Liver (tissue), 9 donors: ENCODE data around the gene SATB2. TPM values are rescaled to one million over a fixed set of nuclear protein-coding genes. Genes with fewer than 3 reads are reported as not detected.

ENCODE experiments used
- DNase-seq: peaks from one replicate; pipeline ENCODE4 v3.0.0-alpha.2; 2017; ENCODE audit warnings: low spot score
- H3K27ac ChIP-seq, 2 donors: one replicate each; pipeline ENCODE4 v1.7.0; 2013; ENCODE audit warnings: inconsistent platforms in 2 of 2, low read length in 2 of 2, control low read depth in 1 of 2, low read depth in 1 of 2, mild to moderate bottlenecking in 1 of 2
- H3K27me3 ChIP-seq, 4 donors: one replicate each; pipeline versions ENCODE4 v1.6.1 to v1.7.0; 2013; ENCODE audit warnings: low read length in 3 of 4, inconsistent platforms in 1 of 4, mild to moderate bottlenecking in 1 of 4, moderate library complexity in 1 of 4; ENCODE audit not compliant: control insufficient read depth in 4 of 4, insufficient read depth in 4 of 4
- H3K36me3 ChIP-seq, 4 donors: one replicate each; pipeline versions ENCODE4 v1.6.1 to v1.7.0; 2013; ENCODE audit warnings: low read length in 3 of 4, mild to moderate bottlenecking in 3 of 4, low read depth in 1 of 4, moderate library complexity in 1 of 4; ENCODE audit not compliant: control insufficient read depth in 4 of 4, insufficient read depth in 3 of 4
- H3K4me1 ChIP-seq, 4 donors: one replicate each; pipeline versions ENCODE4 v1.6.1 to v1.7.0; 2013; ENCODE audit warnings: low read length in 3 of 4, mild to moderate bottlenecking in 3 of 4, moderate library complexity in 1 of 4; ENCODE audit not compliant: control insufficient read depth in 4 of 4, insufficient read depth in 4 of 4
- H3K4me3 ChIP-seq, 3 donors: one replicate each; pipeline versions ENCODE4 v1.6.1 to v1.7.0; 2013; ENCODE audit warnings: low read length in 3 of 3, control low read depth in 1 of 3, low read depth in 1 of 3, mild to moderate bottlenecking in 1 of 3
- H3K9ac ChIP-seq, 2 donors: one replicate each; pipeline ENCODE4 v1.7.0; 2013; ENCODE audit warnings: low read length in 2 of 2, mild to moderate bottlenecking in 2 of 2, moderate library complexity in 2 of 2, control low read depth in 1 of 2, low read depth in 1 of 2
- H3K9me3 ChIP-seq, 4 donors: one replicate each; pipeline versions ENCODE4 v1.6.1 to v1.7.0; 2013; ENCODE audit warnings: low read length in 3 of 4; ENCODE audit not compliant: control insufficient read depth in 4 of 4
- EGR1 ChIP-seq, 2 donors: IDR thresholded peaks; 2 replicates each; pipeline ENCODE4 v1.6.1; 2016 to 2018; ENCODE audit warnings: antibody characterized with exemption in 2 of 2, low read depth in 2 of 2
- FOXA1 ChIP-seq: IDR thresholded peaks from 2 replicates; pipeline ENCODE4 v1.6.1; 2016; ENCODE audit warnings: antibody characterized with exemption
- FOXA2 ChIP-seq: IDR thresholded peaks from 2 replicates; pipeline ENCODE4 v1.6.1; 2016; ENCODE audit warnings: antibody characterized with exemption
- GABPA ChIP-seq, 2 donors: IDR thresholded peaks in 1 of 2; conservative IDR thresholded peaks in 1 of 2; 2 replicates each; pipeline ENCODE4 v1.6.1; 2016; ENCODE audit warnings: antibody characterized with exemption in 2 of 2, mild to moderate bottlenecking in 1 of 2, moderate library complexity in 1 of 2
- HNF4A ChIP-seq, 2 donors: conservative IDR thresholded peaks; 2 replicates each; pipeline ENCODE4 v1.6.1; 2016; ENCODE audit warnings: antibody characterized with exemption in 2 of 2, mild to moderate bottlenecking in 2 of 2
- HNF4G ChIP-seq: IDR thresholded peaks from 2 replicates; pipeline ENCODE4 v1.6.1; 2016; ENCODE audit warnings: antibody characterized with exemption
- JUND ChIP-seq, 2 donors: IDR thresholded peaks; 2 replicates each; pipeline ENCODE4 v1.6.1; 2016; ENCODE audit warnings: antibody characterized with exemption in 2 of 2
- MAX ChIP-seq: IDR thresholded peaks from 2 replicates; pipeline ENCODE4 v1.6.1; 2016; ENCODE audit warnings: antibody characterized with exemption
- NR2F2 ChIP-seq: IDR thresholded peaks from 2 replicates; pipeline ENCODE4 v1.6.1; 2016; ENCODE audit warnings: antibody characterized with exemption
- RAD21 ChIP-seq, 2 donors: IDR thresholded peaks; 2 replicates each; pipeline ENCODE4 v1.6.1; 2016; ENCODE audit warnings: antibody characterized with exemption in 2 of 2, mild to moderate bottlenecking in 2 of 2
- REST ChIP-seq: IDR thresholded peaks from 2 replicates; pipeline ENCODE4 v1.6.1; 2016; ENCODE audit warnings: antibody characterized with exemption, mild to moderate bottlenecking
- RXRA ChIP-seq, 2 donors: IDR thresholded peaks; 2 replicates each; pipeline ENCODE4 v1.6.1; 2017 to 2018; ENCODE audit warnings: antibody characterized with exemption in 2 of 2, mild to moderate bottlenecking in 1 of 2
- SP1 ChIP-seq: IDR thresholded peaks from 2 replicates; pipeline ENCODE4 v1.6.1; 2018; ENCODE audit warnings: antibody characterized with exemption, mild to moderate bottlenecking
- TAF1 ChIP-seq: conservative IDR thresholded peaks from 2 replicates; pipeline ENCODE4 v1.6.1; 2016; ENCODE audit warnings: antibody characterized with exemption, mild to moderate bottlenecking
- YY1 ChIP-seq: IDR thresholded peaks from 2 replicates; pipeline ENCODE4 v1.6.1; 2016; ENCODE audit warnings: antibody characterized with exemption, mild to moderate bottlenecking
- ZBTB33 ChIP-seq: IDR thresholded peaks from 2 replicates; pipeline ENCODE4 v1.6.1; 2016; ENCODE audit warnings: antibody characterized with exemption
- WGBS: extraction: QIAGEN DNeasy Blood & Tissue Kit; methylation state at CpG from one replicate; pipeline ENCODE4 v1.1.7; 2013; 5-methylcytosine and 5-hydroxymethylcytosine counted together
- polyA plus RNA-seq, 2 donors: library from polyadenylated mRNA; stranded (reverse) in 1 of 2; unstranded in 1 of 2; fragments of 200-250 nt in 1 of 2; fragments of >200 nt in 1 of 2; fragmentation: Nextera tagmentation in 1 of 2; extraction: Ambion mirVana in 1 of 2; gene quantifications; one replicate each; pipeline versions ENCODE4 v1.2.1 to v1.2.3, GENCODE V29; 2013 to 2015
- total RNA-seq, 2 donors: library from RNA; depleted of rRNA; stranded (reverse); fragments of >200 nt; gene quantifications; one replicate each; pipeline ENCODE4 v1.2.3, GENCODE V29; 2014
- TF ChIP-seq, protein P1 (sequence below): fragments of 150-350 bp; IDR thresholded peaks from 2 replicates; pipeline ENCODE4 v1.5.1; 2017; ENCODE audit warnings: improper control_type of control experiment, low read depth, low read length; ENCODE audit not compliant: missing input control
- TF ChIP-seq, protein P2 (sequence below): IDR thresholded peaks from 2 replicates; pipeline ENCODE4 v1.6.1; 2016; ENCODE audit warnings: antibody characterized with exemption
- donor health status: healthy.
- donor health status: healthy.
- donor health status: healthy.
- donor health status: healthy.
- donor health status: healthy.

SATB2 gene
- total and polyA plus RNA-seq, 4 donors: 0.19 to 2.3 (median 0.91) TPM

DNA sequence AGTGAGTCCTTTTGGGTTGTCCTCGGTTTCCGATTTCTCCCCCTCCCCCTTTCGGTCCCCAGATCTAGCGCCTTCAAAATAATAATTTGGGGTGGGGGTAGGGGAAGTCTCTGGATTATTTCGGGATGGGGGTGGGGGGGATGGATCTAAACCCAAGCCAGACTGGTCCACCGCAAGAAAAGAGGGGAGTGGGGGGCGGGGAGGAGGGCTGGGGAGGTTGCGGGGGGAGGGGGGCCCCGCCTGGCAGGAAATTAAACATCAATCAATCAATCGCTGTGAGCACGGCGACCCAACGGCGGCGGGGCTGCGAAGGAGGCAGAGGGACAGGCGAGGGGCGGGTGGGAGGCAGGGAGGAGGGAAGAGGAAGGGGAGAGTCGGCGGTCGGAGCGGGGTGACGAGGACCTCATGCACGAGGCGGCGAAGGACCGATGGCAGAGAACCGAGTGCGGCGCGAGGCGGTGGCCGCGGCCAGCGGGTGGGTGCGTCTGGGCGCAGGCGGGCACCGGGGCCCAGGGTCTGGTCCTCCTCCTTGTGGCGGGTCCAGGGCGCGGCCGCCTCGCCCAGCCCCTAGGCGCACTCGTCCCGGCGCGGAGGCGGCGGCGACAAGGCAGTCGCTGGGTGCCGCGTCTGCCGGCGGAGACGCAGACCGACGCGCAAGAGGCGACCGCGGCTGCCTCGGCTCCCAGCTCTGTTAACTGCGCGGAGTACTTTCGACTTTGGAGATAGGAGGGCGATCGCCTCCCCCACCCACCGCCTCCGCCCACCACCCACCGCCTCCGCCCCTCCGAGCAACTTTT is 468 bp upstream of the SATB2 start (continued):
- TF ChIP-seq, protein P1, sequence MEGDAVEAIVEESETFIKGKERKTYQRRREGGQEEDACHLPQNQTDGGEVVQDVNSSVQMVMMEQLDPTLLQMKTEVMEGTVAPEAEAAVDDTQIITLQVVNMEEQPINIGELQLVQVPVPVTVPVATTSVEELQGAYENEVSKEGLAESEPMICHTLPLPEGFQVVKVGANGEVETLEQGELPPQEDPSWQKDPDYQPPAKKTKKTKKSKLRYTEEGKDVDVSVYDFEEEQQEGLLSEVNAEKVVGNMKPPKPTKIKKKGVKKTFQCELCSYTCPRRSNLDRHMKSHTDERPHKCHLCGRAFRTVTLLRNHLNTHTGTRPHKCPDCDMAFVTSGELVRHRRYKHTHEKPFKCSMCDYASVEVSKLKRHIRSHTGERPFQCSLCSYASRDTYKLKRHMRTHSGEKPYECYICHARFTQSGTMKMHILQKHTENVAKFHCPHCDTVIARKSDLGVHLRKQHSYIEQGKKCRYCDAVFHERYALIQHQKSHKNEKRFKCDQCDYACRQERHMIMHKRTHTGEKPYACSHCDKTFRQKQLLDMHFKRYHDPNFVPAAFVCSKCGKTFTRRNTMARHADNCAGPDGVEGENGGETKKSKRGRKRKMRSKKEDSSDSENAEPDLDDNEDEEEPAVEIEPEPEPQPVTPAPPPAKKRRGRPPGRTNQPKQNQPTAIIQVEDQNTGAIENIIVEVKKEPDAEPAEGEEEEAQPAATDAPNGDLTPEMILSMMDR: no peak
- no peak for TF ChIP-seq RXRA (IDR thresholded peaks at IDR 0.05)
- TF ChIP-seq MAX: no peak
- no peak for TF ChIP-seq RAD21 (IDR thresholded peaks at IDR 0.05)
- TF ChIP-seq YY1: no peak
- TF ChIP-seq JUND (IDR thresholded peaks at IDR 0.05): no peak
- no peak for TF ChIP-seq HNF4G

DNA sequence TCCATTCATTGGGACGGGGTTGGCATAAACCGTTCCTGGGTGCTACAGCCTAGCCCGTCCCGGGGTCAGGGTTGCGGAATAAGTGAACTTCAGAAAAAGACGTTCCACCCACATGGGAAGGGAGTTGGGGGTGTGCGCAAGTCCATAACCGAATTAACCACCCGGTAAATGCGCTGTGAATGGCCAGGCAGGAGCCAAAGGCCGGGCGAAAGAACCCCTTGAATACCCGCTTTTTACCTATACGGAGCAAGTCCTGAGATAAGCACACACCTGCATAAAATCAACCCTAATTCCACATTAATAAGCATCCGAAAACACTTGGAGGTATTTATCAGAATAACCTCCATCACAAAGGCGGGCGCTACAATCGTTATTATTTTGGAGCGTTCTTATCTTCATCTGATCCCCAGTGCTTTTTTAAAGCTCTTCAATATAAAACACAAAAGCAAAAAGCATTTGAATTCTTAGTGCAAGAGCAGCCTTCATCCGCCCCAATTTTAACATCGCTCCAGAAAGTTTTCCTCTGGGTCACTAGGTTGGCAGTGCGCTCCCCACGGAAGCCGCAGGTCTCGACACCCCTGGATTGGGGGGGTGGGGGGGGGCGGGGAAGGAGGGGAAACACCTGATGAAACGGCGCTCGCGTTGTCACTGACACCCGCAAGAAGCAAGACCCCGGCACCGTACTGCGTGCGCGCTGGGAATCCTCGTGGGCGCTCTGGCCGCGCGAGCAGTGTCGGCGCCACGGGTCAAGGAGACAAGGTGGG is 1.2 kb downstream of the SATB2 start:
- WGBS: 6% methylated on average over 44 of the region's 44 CpGs
- peak overlapping the region in 2 of 3 donors; percentile 46 to 82 for H3K4me3 ChIP-seq
- H3K4me1 ChIP-seq: peaks cover 16 to 48% (median 26%) of the 10 kb centered on the region in 4 donors
- TF ChIP-seq, protein P2, sequence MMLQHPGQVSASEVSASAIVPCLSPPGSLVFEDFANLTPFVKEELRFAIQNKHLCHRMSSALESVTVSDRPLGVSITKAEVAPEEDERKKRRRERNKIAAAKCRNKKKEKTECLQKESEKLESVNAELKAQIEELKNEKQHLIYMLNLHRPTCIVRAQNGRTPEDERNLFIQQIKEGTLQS: no peak
- TF ChIP-seq MAX (no peak), RAD21 (IDR thresholded peaks at IDR 0.05) (no peak), FOXA1 (no peak), YY1 (no peak), FOXA2 (no peak), HNF4A (conservative IDR thresholded peaks at IDR 0.05) (no peak), JUND (IDR thresholded peaks at IDR 0.05) (no peak), ZBTB33 (no peak), GABPA (IDR thresholded peaks at IDR 0.05 in 1 of 2, conservative IDR thresholded peaks at IDR 0.05 in 1 of 2) (no peak), HNF4G (no peak), EGR1 (IDR thresholded peaks at IDR 0.05; ENCODE audit: low read depth in 2 of 2) (no peak), SP1 (no peak), TAF1 (no peak), RXRA (IDR thresholded peaks at IDR 0.05) (no peak), NR2F2 (no peak), REST (no peak)
- TF ChIP-seq, protein P1: no peak
- H3K9me3 ChIP-seq: no peaks in the 10 kb centered on the region
- no peaks in the 10 kb centered on the region for H3K36me3 ChIP-seq
- H3K9ac ChIP-seq: peak overlapping the region in 1 of 2 donors; percentile 31
- no peak for DNase-seq
- no peak overlapping the region for H3K27ac ChIP-seq
- peaks cover 0 to 10% (median 2%) of the 10 kb centered on the region in 4 donors for H3K27me3 ChIP-seq
